SK-N-SH treated with all-trans-retinoic acid at 6 μM for 48 hours (cell line): ENCODE results near the gene CLDN4.

Experiments
- ATAC-seq: fragments of 200-7000 bp; cut with Tn5 transposase; 3 replicates; pipeline ENCODE4 v1.9.1; 2020; ENCODE audit warnings: mild to moderate bottlenecking, moderate library complexity
- BACH2 ChIP-seq: fragments of 250-450 bp; sonication (Bioruptor Pico); IDR thresholded peaks from 2 replicates; pipeline ENCODE4 v1.9.0; 2021; ENCODE audit warnings: mild to moderate bottlenecking, borderline replicate concordance
- CSDC2 ChIP-seq: fragments of 250-450 bp; sonication (Bioruptor Pico); IDR thresholded peaks from 2 replicates; pipeline ENCODE4 v1.5.0; 2020; ENCODE audit warnings: mild to moderate bottlenecking, moderate library complexity
- ESRRG ChIP-seq: fragments of 250-450 bp; sonication (Bioruptor Pico); IDR thresholded peaks from 2 replicates; pipeline ENCODE4 v1.6.1; 2021; ENCODE audit warnings: mild to moderate bottlenecking
- GLIS3 ChIP-seq: fragments of 250-450 bp; sonication (Bioruptor Pico); IDR thresholded peaks from 2 replicates; pipeline ENCODE4 v1.5.0; 2020; ENCODE audit warnings: mild to moderate bottlenecking, moderate library complexity
- ISL1 ChIP-seq: fragments of 250-450 bp; sonication (Bioruptor Pico); IDR thresholded peaks from 2 replicates; pipeline ENCODE4 v2.1.2; 2022; ENCODE audit warnings: mild to moderate bottlenecking, moderate library complexity
- OSR1 ChIP-seq: fragments of 250-450 bp; sonication (Bioruptor Pico); IDR thresholded peaks from 2 replicates; pipeline ENCODE4 v1.8.0; 2022; ENCODE audit warnings: moderate library complexity, mild to moderate bottlenecking, inconsistent platforms
- PPARA ChIP-seq: fragments of 250-450 bp; sonication (Bioruptor Pico); IDR thresholded peaks from 2 replicates; pipeline ENCODE4 v1.5.0; 2020; ENCODE audit warnings: mild to moderate bottlenecking, borderline replicate concordance
- RARB ChIP-seq: fragments of 250-450 bp; sonication (Bioruptor Pico); IDR thresholded peaks from 2 replicates; pipeline ENCODE4 v1.8.0; 2021; ENCODE audit warnings: mild to moderate bottlenecking, moderate library complexity
- SNAI2 ChIP-seq: fragments of 250-450 bp; sonication (Bioruptor Pico); IDR thresholded peaks from 2 replicates; pipeline ENCODE4 v1.5.0; 2020; ENCODE audit warnings: mild to moderate bottlenecking, moderate library complexity
- TCF4 ChIP-seq: fragments of 250-450 bp; sonication (Bioruptor Pico); IDR thresholded peaks from 2 replicates; pipeline ENCODE4 v1.8.0; 2021; ENCODE audit warnings: mild to moderate bottlenecking, moderate library complexity, borderline replicate concordance
- TOX ChIP-seq: fragments of 250-450 bp; sonication (Bioruptor Pico); IDR thresholded peaks from 2 replicates; pipeline ENCODE4 v1.8.0; 2021; ENCODE audit warnings: mild to moderate bottlenecking, moderate library complexity, borderline replicate concordance
- ZC3H10 ChIP-seq: fragments of 250-450 bp; sonication (Bioruptor Pico); IDR thresholded peaks from 2 replicates; pipeline ENCODE4 v1.5.1; 2021; ENCODE audit warnings: mild to moderate bottlenecking, moderate library complexity
- ZFP3 ChIP-seq: fragments of 250-450 bp; sonication (Bioruptor Pico); IDR thresholded peaks from 2 replicates; pipeline ENCODE4 v1.5.0; 2020; ENCODE audit warnings: mild to moderate bottlenecking, moderate library complexity
- ZFP30 ChIP-seq: fragments of 450-650 bp; formaldehyde crosslinking; IDR thresholded peaks from 2 replicates; pipeline ENCODE4 v1.5.0; 2022; ENCODE audit warnings: mild to moderate bottlenecking, moderate library complexity
- ZNF565 ChIP-seq: fragments of 450-650 bp; formaldehyde crosslinking; conservative IDR thresholded peaks from 2 replicates; pipeline ENCODE4 v1.5.0; 2020; ENCODE audit warnings: low read depth, mild to moderate bottlenecking, moderate library complexity
- ZNF70 ChIP-seq: fragments of 450-650 bp; formaldehyde crosslinking; IDR thresholded peaks from 2 replicates; pipeline ENCODE4 v1.5.0; 2020; ENCODE audit warnings: mild to moderate bottlenecking, moderate library complexity
- ZNF8 ChIP-seq: fragments of 450-650 bp; formaldehyde crosslinking; IDR thresholded peaks from 2 replicates; pipeline ENCODE4 v1.5.0; 2020; ENCODE audit warnings: mild to moderate bottlenecking, moderate library complexity
- TF ChIP-seq, protein P1 (sequence below): fragments of 250-450 bp; sonication (Bioruptor Pico); IDR thresholded peaks from 2 replicates; pipeline ENCODE4 v1.5.1; 2020; ENCODE audit warnings: low read depth, mild to moderate bottlenecking, moderate library complexity
- TF ChIP-seq, protein P2 (sequence below): fragments of 250-450 bp; sonication (Bioruptor Pico); IDR thresholded peaks from 2 replicates; pipeline ENCODE4 v1.8.0; 2021; ENCODE audit warnings: low read depth, mild to moderate bottlenecking, moderate library complexity, borderline replicate concordance
- TF ChIP-seq, protein P3 (sequence below): fragments of 250-450 bp; sonication (Bioruptor Pico); IDR thresholded peaks from 2 replicates; pipeline ENCODE4 v1.5.0; 2020; ENCODE audit warnings: mild to moderate bottlenecking, moderate library complexity
- TF ChIP-seq, protein P4 (sequence below): fragments of 250-450 bp; sonication (Bioruptor Pico); IDR thresholded peaks from 2 replicates; pipeline ENCODE4 v1.5.1; 2021; ENCODE audit warnings: mild to moderate bottlenecking, moderate library complexity

The CLDN4 gene

DNA sequence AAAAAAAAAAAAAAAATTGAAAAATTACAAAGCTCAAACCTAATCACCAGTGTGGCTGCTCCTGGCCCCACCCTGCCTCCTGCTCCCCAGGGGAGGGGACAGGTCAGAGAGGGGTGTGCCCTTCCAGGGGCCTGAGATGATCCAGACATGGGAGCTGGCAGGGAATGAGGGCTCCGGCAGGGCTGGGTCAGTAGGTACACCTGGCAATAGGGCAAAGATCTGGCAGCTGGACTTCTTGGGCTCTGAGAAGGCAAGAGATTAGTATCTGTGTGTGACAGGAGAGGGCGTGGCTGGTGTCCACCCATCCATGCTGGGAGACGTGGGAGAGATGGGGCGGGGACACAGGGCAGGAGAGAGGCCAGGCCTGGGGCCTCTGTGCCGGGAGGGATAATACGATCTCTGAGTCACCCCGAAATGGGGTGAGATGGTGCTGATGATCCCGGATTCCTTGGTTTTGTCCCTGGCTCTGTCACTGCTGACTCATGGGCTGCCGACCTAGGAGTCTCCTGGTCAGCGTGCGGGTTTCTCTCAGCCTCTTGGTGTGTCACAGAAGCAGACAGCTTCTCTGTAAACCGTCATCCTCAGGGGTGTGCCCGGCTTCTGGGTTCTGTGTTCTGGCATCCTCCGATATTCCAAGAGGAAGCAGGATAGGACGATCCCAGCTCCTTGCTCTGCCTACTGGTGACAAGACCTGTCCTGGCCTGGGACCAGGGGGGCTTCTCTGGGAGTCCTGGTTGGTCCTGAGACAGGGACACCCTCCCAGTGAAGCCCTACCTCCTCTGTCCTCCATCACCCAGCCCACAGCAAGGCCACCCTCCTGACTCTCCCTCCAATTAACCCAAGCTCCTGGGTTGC, 8.2 kb upstream of the CLDN4 start:
- ATAC-seq: peak; percentile 93
- TF ChIP-seq CSDC2 (CRISPR knock-in tag) (no peak), ZNF70 (CRISPR knock-in tag) (peak; percentile 88)

DNA sequence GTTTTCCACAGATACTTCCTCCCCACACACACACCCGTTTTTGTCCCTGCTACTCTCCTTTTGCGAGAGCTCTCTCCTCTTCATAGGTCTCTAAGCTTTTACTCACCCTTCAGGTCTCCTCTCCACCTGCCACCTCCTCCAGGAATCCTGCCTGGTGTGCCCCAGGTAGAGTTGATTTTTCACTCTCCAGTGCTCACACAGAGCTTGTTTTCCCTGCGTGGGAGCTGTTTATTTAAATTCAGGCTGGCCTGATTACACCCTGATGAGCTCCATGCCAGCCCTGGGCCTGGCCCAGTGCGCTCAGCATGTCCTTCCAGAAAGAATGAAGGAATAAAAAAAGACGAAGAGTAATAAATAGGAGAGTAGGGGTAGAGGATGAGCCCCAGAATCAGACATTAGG, 7.5 kb upstream of the CLDN4 start:
- no peak for ATAC-seq
- no peak for TF ChIP-seq TOX (CRISPR knock-in tag)
- TF ChIP-seq TCF4 (CRISPR knock-in tag): no peak
- no peak for TF ChIP-seq RARB (CRISPR knock-in tag)
- TF ChIP-seq, protein P1, sequence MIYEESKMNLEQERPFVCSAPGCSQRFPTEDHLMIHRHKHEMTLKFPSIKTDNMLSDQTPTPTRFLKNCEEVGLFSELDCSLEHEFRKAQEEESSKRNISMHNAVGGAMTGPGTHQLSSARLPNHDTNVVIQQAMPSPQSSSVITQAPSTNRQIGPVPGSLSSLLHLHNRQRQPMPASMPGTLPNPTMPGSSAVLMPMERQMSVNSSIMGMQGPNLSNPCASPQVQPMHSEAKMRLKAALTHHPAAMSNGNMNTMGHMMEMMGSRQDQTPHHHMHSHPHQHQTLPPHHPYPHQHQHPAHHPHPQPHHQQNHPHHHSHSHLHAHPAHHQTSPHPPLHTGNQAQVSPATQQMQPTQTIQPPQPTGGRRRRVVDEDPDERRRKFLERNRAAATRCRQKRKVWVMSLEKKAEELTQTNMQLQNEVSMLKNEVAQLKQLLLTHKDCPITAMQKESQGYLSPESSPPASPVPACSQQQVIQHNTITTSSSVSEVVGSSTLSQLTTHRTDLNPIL (CRISPR knock-in tag): no peak
- TF ChIP-seq BACH2: no peak
- TF ChIP-seq ISL1: no peak
- TF ChIP-seq, protein P2, sequence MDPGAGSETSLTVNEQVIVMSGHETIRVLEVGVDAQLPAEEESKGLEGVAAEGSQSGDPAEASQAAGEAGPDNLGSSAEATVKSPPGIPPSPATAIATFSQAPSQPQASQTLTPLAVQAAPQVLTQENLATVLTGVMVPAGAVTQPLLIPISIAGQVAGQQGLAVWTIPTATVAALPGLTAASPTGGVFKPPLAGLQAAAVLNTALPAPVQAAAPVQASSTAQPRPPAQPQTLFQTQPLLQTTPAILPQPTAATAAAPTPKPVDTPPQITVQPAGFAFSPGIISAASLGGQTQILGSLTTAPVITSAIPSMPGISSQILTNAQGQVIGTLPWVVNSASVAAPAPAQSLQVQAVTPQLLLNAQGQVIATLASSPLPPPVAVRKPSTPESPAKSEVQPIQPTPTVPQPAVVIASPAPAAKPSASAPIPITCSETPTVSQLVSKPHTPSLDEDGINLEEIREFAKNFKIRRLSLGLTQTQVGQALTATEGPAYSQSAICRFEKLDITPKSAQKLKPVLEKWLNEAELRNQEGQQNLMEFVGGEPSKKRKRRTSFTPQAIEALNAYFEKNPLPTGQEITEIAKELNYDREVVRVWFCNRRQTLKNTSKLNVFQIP: no peak
- no peak for TF ChIP-seq ZNF8
- TF ChIP-seq, protein P3, sequence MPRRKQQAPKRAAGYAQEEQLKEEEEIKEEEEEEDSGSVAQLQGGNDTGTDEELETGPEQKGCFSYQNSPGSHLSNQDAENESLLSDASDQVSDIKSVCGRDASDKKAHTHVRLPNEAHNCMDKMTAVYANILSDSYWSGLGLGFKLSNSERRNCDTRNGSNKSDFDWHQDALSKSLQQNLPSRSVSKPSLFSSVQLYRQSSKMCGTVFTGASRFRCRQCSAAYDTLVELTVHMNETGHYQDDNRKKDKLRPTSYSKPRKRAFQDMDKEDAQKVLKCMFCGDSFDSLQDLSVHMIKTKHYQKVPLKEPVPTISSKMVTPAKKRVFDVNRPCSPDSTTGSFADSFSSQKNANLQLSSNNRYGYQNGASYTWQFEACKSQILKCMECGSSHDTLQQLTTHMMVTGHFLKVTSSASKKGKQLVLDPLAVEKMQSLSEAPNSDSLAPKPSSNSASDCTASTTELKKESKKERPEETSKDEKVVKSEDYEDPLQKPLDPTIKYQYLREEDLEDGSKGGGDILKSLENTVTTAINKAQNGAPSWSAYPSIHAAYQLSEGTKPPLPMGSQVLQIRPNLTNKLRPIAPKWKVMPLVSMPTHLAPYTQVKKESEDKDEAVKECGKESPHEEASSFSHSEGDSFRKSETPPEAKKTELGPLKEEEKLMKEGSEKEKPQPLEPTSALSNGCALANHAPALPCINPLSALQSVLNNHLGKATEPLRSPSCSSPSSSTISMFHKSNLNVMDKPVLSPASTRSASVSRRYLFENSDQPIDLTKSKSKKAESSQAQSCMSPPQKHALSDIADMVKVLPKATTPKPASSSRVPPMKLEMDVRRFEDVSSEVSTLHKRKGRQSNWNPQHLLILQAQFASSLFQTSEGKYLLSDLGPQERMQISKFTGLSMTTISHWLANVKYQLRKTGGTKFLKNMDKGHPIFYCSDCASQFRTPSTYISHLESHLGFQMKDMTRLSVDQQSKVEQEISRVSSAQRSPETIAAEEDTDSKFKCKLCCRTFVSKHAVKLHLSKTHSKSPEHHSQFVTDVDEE (CRISPR knock-in tag): no peak
- TF ChIP-seq SNAI2: no peak
- no peak for TF ChIP-seq ZFP30 (CRISPR knock-in tag)
- no peak for TF ChIP-seq GLIS3
- no peak for TF ChIP-seq PPARA (CRISPR knock-in tag)
- TF ChIP-seq ZNF70 (CRISPR knock-in tag): no peak
- TF ChIP-seq ZFP3: no peak
- TF ChIP-seq ZNF565 (CRISPR knock-in tag): no peak
- TF ChIP-seq, protein P4, sequence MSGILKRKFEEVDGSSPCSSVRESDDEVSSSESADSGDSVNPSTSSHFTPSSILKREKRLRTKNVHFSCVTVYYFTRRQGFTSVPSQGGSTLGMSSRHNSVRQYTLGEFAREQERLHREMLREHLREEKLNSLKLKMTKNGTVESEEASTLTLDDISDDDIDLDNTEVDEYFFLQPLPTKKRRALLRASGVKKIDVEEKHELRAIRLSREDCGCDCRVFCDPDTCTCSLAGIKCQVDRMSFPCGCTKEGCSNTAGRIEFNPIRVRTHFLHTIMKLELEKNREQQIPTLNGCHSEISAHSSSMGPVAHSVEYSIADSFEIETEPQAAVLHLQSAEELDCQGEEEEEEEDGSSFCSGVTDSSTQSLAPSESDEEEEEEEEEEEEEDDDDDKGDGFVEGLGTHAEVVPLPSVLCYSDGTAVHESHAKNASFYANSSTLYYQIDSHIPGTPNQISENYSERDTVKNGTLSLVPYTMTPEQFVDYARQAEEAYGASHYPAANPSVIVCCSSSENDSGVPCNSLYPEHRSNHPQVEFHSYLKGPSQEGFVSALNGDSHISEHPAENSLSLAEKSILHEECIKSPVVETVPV (CRISPR knock-in tag): no peak
- TF ChIP-seq, all 23 proteins: peak for 0

DNA sequence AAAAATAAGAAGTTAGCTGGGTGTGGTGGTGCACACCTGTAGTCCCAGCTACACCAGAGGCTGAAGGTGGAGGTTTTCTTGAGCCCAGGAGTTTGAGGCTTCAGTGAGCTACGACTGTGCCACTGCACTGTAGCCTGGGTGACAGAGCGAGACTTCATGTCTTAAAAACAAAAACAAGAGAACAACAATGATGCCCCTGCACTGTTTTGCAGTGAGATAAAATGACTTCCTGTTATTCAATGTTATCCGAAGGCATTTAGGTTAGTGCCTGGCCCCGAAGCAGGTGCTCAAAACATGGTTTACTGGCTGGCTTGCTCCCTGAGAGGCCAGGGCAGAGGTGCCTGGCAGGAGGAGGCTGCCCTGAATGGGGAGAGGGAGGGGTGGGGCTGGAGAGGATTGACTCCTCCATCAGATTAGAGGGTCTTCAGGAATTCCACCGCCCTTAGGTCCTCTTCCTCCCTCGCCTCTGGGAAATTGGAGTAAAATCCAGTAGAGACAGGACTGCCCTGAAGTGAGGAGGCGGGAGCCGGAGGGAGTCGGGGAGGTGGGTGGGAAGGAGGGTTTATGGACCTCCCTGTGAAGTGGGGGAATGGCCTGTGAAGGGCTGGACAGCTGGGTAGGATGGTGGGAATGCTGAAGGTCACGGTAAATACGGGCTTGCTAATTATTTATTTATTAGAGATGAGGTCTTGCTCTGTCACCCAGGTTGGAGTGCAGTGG, 6.8 kb upstream of the CLDN4 start:
- no peak for ATAC-seq

DNA sequence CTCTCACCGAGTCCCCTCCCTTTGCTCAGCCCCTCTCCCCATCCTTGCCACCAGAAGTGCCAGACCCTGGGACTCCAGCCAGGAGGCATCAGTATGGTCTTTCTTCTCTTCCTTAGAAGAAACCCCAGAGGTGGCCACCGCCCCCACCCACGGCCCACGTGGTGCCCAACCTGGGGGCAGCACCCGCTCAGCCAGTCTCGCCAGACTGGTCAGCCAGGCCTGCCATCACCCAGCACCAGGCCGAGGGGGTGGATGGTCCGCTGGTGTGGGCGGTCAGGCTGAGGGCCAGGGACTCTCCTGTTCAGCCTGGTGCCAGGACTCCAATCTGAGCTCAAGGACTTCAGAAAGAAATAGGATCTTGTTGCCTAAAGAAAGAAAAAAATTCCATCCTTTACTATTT, 5.8 kb upstream of the CLDN4 start:
- no peak for ATAC-seq
- TF ChIP-seq OSR1 (CRISPR knock-in tag) (no peak), CSDC2 (CRISPR knock-in tag) (no peak), RARB (CRISPR knock-in tag) (no peak), SNAI2 (no peak), ZC3H10 (CRISPR knock-in tag) (no peak), ESRRG (CRISPR knock-in tag) (no peak), ZFP30 (CRISPR knock-in tag) (no peak), BACH2 (no peak), TOX (CRISPR knock-in tag) (no peak), ZNF565 (CRISPR knock-in tag) (no peak), ZFP3 (no peak)
- TF ChIP-seq, protein P4 (CRISPR knock-in tag): no peak

More for the DNA sequence above, 6.8 kb upstream of the CLDN4 start:
- TF ChIP-seq TCF4 (CRISPR knock-in tag): no peak
- no peak for TF ChIP-seq ZNF565 (CRISPR knock-in tag)
